Right renal pelvis (tissue), 4 donors: ENCODE data around the gene REP15. TPM values are rescaled to one million over a fixed set of nuclear protein-coding genes. Genes with fewer than 3 reads are reported as not detected.
A peak's percentile ranks its signal among the peaks of the same experiment; 100 is the strongest.
"Not testable (repeated sequence)": the region's sequence is repeated elsewhere in the genome, so short reads cannot be mapped to it uniquely, and the experiment has no call there.

Source experiments
- DNase-seq, 4 donors: peaks; one replicate each; pipeline ENCODE4 v3.0.0-alpha.2; 2013; ENCODE audit warnings: low read depth in 4 of 4, low spot score in 3 of 4, missing footprints in 1 of 4
- polyA plus RNA-seq, 4 donors: library from polyadenylated mRNA; unstranded; fragments of 120-200 nt; gene quantifications; one replicate each; pipeline ENCODE4 v1.2.1, GENCODE V29; 2013; ENCODE audit not compliant: insufficient read length in 4 of 4

Gene REP15
- polyA plus RNA-seq, 4 donors: 1.7 to 4.3 (median 2.3) TPM

GRCh38 chr12:27696864-27697564, 767 bp downstream of the REP15 start:
- no peak for DNase-seq

GRCh38 chr12:27703720-27704452, 7.6 kb downstream of the REP15 start:
- peak; percentile 60 to 66 (median 60) for DNase-seq

- no peak for DNase-seq
Measured at GRCh38 chr12:27705263-27705662, 9.0 kb downstream of the REP15 start.

- no peak for DNase-seq
Measured at GRCh38 chr12:27707216-27707615, 11.0 kb downstream of the REP15 start.

GRCh38 chr12:27709212-27709931, 13.1 kb downstream of the REP15 start:
- no peak for DNase-seq

GRCh38 chr12:27709932-27710591, 13.8 kb downstream of the REP15 start:
- DNase-seq: no peak

GRCh38 chr12:27710592-27711316, 14.5 kb downstream of the REP15 start, which contains the start of gene MRPS35:
Gene MRPS35, plus strand, starts transcription at chr12:27710832. Its CDS starts 12 bp downstream, at chr12:27710844.
- peak; percentile 75 to 83 (median 80) for DNase-seq

GRCh38 chr12:27711317-27711682, 15.1 kb downstream of the REP15 start:
- DNase-seq: no peak

- DNase-seq: no peak
Measured at GRCh38 chr12:27711967-27712366, 15.7 kb downstream of the REP15 start.

- DNase-seq: no peak
Measured at GRCh38 chr12:27723212-27723611, 27.0 kb downstream of the REP15 start.

GRCh38 chr12:27730097-27730588, 33.9 kb downstream of the REP15 start:
- DNase-seq: no peak

GRCh38 chr12:27732281-27732680, 36.0 kb downstream of the REP15 start:
- DNase-seq: no peak

GRCh38 chr12:27733052-27733656, 36.9 kb downstream of the REP15 start:
- DNase-seq: no peak

- no peak for DNase-seq
Measured at GRCh38 chr12:27733791-27734190, 37.5 kb downstream of the REP15 start.

- DNase-seq: not testable (repeated sequence)
Measured at GRCh38 chr12:27734321-27734720, 38.1 kb downstream of the REP15 start.

- no peak for DNase-seq
Measured at GRCh38 chr12:27743601-27744000, 47.4 kb downstream of the REP15 start.

GRCh38 chr12:27745734-27746133, 49.5 kb downstream of the REP15 start:
- not testable (repeated sequence) for DNase-seq
